Skeletal muscle satellite cell (primary cell): ENCODE results near the gene SLC30A1.
"Not testable (repeated sequence)": the region's sequence is repeated elsewhere in the genome, so short reads cannot be mapped to it uniquely, and the experiment has no call there.

ENCODE experiments used
- H3K27me3 ChIP-seq: 2 replicates; pipeline ENCODE4 v1.7.0; 2013; ENCODE audit warnings: low read length; ENCODE audit not compliant: control insufficient read depth, insufficient read depth
- H3K36me3 ChIP-seq: 2 replicates; pipeline ENCODE4 v1.7.0; 2013; ENCODE audit warnings: mild to moderate bottlenecking, control low read depth, low read length; ENCODE audit not compliant: insufficient read depth
- H3K4me1 ChIP-seq: 2 replicates; pipeline ENCODE4 v1.7.0; 2013; ENCODE audit warnings: low read length; ENCODE audit not compliant: control insufficient read depth, insufficient read depth
- H3K4me2 ChIP-seq: 2 replicates; pipeline ENCODE4 v1.7.0; 2013; ENCODE audit warnings: mild to moderate bottlenecking, low read length
- H3K4me3 ChIP-seq: 2 replicates; pipeline ENCODE4 v1.7.0; 2013; ENCODE audit warnings: low read length
- H3K9ac ChIP-seq: 2 replicates; pipeline ENCODE4 v1.7.0; 2013; ENCODE audit warnings: mild to moderate bottlenecking, low read depth, low read length, moderate library complexity
- H3K9me3 ChIP-seq: replicated peaks from 2 replicates; pipeline ENCODE4 v1.7.0; 2013; ENCODE audit warnings: mild to moderate bottlenecking, control low read depth, low read length

Gene SLC30A1

GRCh38 chr1:211553549-211553948, 25.4 kb downstream of the SLC30A1 start:
- H3K9me3 ChIP-seq, result no peaks in the 10 kb centered on the region
- peaks cover 16% of the 10 kb centered on the region for H3K27me3 ChIP-seq
- H3K4me1 ChIP-seq, result peaks cover 8% of the 10 kb centered on the region

GRCh38 chr1:211551638-211552460, 27.1 kb downstream of the SLC30A1 start:
- H3K27me3 ChIP-seq, result peaks cover 15% of the 10 kb centered on the region
- peaks cover 8% of the 10 kb centered on the region for H3K4me1 ChIP-seq
- H3K36me3 ChIP-seq, result no peaks in the 10 kb centered on the region
- H3K9me3 ChIP-seq, result no peaks in the 10 kb centered on the region
- H3K9ac ChIP-seq, result no peak overlapping the region
- H3K4me3 ChIP-seq, result no peak overlapping the region
- peak overlapping the region; percentile 71 for H3K4me2 ChIP-seq

More at GRCh38 chr1:211553549-211553948, 25.4 kb downstream of the SLC30A1 start:
- Histone ChIP-seq H3K4me2 (no peak overlapping the region), H3K36me3 (no peaks in the 10 kb centered on the region), H3K9ac (no peak overlapping the region), H3K4me3 (no peak overlapping the region)

- no peak overlapping the region for H3K4me3 ChIP-seq
- peaks cover 8% of the 10 kb centered on the region for H3K4me1 ChIP-seq
- H3K9me3 ChIP-seq, result no peaks in the 10 kb centered on the region
- H3K36me3 ChIP-seq, result no peaks in the 10 kb centered on the region
- no peak overlapping the region for H3K4me2 ChIP-seq
- no peak overlapping the region for H3K9ac ChIP-seq
- peaks cover 23% of the 10 kb centered on the region for H3K27me3 ChIP-seq
These were observed 29.8 kb downstream of the SLC30A1 start for GRCh38 chr1:211549092-211549711.

GRCh38 chr1:211548321-211549091, 30.5 kb downstream of the SLC30A1 start:
- Histone ChIP-seq H3K9me3 (no peaks in the 10 kb centered on the region), H3K9ac (no peak overlapping the region), H3K4me3 (no peak overlapping the region), H3K36me3 (no peaks in the 10 kb centered on the region), H3K27me3 (peaks cover 23% of the 10 kb centered on the region), H3K4me2 (no peak overlapping the region), H3K4me1 (peaks cover 8% of the 10 kb centered on the region)

GRCh38 chr1:211547710-211548109, 31.3 kb downstream of the SLC30A1 start:
- Histone ChIP-seq H3K9me3 (no peaks in the 10 kb centered on the region), H3K27me3 (peaks cover 23% of the 10 kb centered on the region), H3K9ac (no peak overlapping the region), H3K36me3 (no peaks in the 10 kb centered on the region), H3K4me3 (no peak overlapping the region), H3K4me1 (peaks cover 8% of the 10 kb centered on the region), H3K4me2 (no peak overlapping the region)

GRCh38 chr1:211546543-211546942, 32.4 kb downstream of the SLC30A1 start:
- Histone ChIP-seq H3K4me3 (no peak overlapping the region), H3K4me1 (peaks cover 2% of the 10 kb centered on the region), H3K4me2 (no peak overlapping the region), H3K27me3 (peaks cover 27% of the 10 kb centered on the region), H3K36me3 (no peaks in the 10 kb centered on the region), H3K9ac (no peak overlapping the region), H3K9me3 (no peaks in the 10 kb centered on the region)

- Histone ChIP-seq H3K4me3 (no peak overlapping the region), H3K27me3 (peaks cover 23% of the 10 kb centered on the region), H3K9me3 (no peaks in the 10 kb centered on the region), H3K36me3 (no peaks in the 10 kb centered on the region), H3K9ac (no peak overlapping the region), H3K4me1 (no peaks in the 10 kb centered on the region), H3K4me2 (no peak overlapping the region)
These were observed 35.9 kb downstream of the SLC30A1 start for GRCh38 chr1:211543025-211543424.

- Histone ChIP-seq H3K9me3 (no peaks in the 10 kb centered on the region), H3K36me3 (no peaks in the 10 kb centered on the region), H3K4me2 (no peak overlapping the region), H3K27me3 (peaks cover 23% of the 10 kb centered on the region), H3K4me1 (no peaks in the 10 kb centered on the region), H3K4me3 (no peak overlapping the region), H3K9ac (no peak overlapping the region)
These were observed 37.1 kb downstream of the SLC30A1 start for GRCh38 chr1:211541720-211542477.

GRCh38 chr1:211541278-211541677, 37.7 kb downstream of the SLC30A1 start:
- Histone ChIP-seq H3K9ac (no peak overlapping the region), H3K4me1 (no peaks in the 10 kb centered on the region), H3K4me2 (no peak overlapping the region), H3K9me3 (no peaks in the 10 kb centered on the region), H3K27me3 (peaks cover 17% of the 10 kb centered on the region), H3K4me3 (no peak overlapping the region), H3K36me3 (no peaks in the 10 kb centered on the region)

GRCh38 chr1:211540824-211541223, 38.1 kb downstream of the SLC30A1 start:
- not testable (repeated sequence) for H3K9ac ChIP-seq, H3K4me1 ChIP-seq, H3K36me3 ChIP-seq, H3K4me2 ChIP-seq, H3K4me3 ChIP-seq, H3K9me3 ChIP-seq
- H3K27me3 ChIP-seq, result peaks cover 17% of the 10 kb centered on the region

GRCh38 chr1:211538287-211538686, 40.7 kb downstream of the SLC30A1 start:
- Histone ChIP-seq H3K4me2 (no peak overlapping the region), H3K4me1 (no peaks in the 10 kb centered on the region), H3K27me3 (peaks cover 11% of the 10 kb centered on the region), H3K9me3 (no peaks in the 10 kb centered on the region), H3K36me3 (no peaks in the 10 kb centered on the region), H3K9ac (no peak overlapping the region), H3K4me3 (no peak overlapping the region)
